CD4-positive, alpha-beta T cell treated with Interleukin-10 for 1 hour (primary cell): Measurements from ENCODE around the gene SUGT1.
"Not testable (repeated sequence)": the region's sequence is repeated elsewhere in the genome, so short reads cannot be mapped to it uniquely, and the experiment has no call there.

ENCODE experiments used
- DNase-seq: peaks from one replicate; pipeline ENCODE4 v3.0.0-alpha.2; 2020

SUGT1 gene

DNA sequence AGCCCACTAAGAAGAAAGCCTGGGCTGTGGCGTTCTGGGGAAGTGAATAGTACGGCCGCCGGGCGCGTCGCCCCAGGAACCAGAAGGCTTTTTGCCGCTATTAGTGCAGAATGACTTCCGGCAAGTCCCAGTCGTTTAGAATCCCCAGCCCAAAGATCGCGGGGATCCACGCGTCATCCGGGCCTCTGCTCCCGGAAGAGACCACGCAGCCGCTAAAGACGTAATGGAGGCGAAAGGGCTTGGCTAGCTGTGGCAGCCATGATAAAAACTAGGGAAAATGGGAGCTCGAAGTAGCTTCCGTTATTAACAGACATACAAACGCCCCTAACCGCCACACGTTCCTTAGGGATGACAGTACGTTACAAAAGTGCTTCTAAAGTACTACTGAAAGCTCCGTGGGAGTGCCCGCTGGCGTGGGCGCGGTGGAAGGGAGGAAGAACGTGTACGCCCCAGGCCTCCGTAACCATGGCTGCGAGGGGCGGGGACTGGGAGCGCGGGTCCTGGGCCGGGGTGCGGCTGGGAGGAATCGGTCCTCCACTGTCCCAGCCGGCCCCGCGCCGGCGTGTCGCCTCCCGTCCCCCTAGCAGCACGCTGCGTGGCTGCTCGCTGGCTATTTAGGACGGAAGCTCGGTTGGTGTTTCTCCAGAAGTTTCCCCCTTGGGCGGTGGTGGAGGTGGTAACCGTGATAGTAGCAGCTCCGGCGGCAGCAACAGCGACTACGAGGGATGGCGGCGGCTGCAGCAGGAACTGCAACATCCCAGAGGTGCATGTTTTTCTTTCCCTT, at the start of gene SUGT1:
Gene SUGT1, plus strand, starts transcription at position 641 of the 784 bp plus-strand sequence. Its CDS starts 85 bp downstream, at position 726.
- peak; percentile 94 for DNase-seq

DNA sequence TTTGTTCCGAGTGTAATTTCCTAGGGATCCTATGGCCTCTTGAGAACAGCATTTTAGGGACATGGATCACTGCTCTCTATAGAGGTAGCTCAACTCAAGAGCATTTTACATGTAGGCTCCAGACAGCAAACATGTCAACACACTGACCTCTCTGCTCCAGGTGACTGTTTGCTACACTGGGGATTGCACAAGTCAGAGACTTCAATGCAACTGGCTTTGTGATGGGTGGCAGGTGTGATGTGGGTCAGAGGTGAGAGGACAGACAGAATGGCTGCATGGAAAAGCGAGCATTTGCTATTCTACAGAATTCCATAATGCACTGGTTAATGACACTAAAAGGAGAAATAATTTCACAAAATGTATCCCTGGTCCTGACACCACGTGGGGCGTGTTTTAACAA, 49.3 kb upstream of the SUGT1 start:
- not testable (repeated sequence) for DNase-seq

DNA sequence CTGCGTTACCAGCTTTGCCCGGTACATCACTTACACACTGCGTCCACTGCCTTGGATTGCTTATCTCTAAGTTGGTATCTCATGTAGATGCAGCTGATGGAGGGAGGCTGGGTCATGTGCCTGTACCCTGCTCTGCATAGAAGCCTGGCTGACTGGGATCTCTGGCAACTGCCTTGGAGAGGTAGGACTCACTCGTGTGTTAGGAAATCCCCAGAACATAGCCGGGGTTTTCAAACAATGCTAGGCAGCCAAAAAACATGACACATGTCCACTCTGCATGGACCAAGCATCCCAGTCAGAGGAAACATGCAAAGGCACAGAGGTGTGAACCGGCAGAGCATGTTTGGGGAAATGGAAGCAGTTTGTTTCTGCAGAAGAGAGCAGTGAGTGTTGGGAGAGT, 46.5 kb upstream of the SUGT1 start:
- DNase-seq, result not testable (repeated sequence)

DNA sequence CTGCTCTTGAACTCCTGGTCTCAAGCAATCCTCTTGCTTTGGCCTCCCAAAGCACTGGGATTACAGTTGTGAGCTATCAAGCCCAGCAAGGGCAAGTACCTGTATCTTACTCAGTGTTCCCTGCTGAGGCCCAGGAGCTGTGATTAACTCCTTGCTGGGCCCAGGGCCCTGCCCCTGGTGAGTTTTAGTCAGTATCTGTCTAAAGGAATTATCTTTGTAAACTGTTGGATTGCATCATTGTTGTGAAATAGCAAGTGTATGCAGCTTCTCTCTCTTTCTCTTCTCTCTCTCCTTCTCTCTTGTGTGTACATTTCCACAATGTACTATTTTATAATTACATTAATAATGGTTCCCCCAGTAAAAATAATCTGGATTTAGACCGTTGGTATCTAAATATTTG, 45.8 kb upstream of the SUGT1 start:
- not testable (repeated sequence) for DNase-seq

DNA sequence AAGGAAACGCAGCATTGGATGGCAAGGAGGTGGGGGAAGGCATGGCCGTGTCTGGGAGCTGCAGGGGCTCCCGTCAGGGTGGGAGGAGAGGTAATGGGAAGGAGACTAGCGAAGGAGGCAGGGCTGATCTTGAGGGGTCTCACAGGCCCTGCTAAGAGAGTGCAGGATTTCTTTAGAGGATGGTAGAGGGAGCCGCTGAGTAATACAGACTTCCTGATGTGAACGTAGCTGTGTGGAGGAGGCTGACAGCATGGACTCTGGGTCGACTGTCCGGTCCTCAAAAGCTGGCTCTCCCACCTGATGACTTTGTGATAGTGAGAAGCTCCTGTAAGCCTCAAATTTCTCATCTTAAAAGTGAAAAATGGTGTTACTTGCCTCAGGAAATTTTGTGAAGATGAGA, 44.5 kb upstream of the SUGT1 start:
- DNase-seq, result not testable (repeated sequence)

DNA sequence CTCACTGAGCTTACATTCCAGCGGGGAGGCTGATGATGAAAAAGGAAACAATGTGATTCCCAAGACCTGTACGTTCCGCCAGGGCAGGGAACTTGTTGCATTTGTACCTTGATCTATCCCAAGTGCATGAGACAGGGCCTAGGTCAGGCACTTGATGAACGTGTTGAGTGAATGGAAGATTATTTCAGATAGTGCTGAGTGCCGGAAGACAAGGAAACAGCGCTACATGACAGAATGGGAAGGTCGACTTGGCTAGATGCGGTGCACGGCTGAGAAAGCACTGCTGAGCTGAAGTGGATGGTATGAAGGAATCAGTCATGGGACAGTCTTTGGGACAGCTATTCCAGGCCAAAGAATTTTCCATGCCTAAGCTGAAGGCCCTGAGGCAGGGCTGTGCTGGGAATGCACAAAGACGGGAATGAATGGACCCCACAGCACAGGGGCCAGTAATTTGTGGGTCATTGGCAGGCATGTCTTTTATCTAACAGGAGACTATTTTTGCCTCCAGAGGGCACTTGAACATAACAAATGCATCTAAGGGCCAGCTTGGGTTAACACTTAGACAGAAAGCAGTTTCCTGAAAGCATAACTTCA, 43.5 kb upstream of the SUGT1 start:
- DNase-seq, result peak; percentile 55

DNA sequence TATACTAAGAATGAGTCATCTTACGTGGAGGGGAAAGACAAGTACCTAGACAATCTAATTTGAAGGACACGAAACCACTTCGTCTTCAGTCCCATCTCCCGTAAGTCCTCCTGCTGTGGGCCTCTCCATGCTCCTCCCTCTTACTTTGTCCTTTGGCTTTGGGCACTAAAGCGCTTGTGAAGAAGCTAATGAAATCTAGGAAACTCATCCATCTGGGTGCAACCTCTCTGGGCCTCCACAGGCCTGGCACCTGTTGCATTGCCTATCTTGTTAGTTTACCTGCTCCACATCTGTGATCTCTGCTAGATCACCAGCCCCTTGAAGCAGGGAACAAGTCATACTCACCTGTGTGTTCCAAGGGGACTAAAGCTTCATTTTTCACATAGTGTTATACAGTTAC, 42.5 kb upstream of the SUGT1 start:
- DNase-seq, result not testable (repeated sequence)

DNA sequence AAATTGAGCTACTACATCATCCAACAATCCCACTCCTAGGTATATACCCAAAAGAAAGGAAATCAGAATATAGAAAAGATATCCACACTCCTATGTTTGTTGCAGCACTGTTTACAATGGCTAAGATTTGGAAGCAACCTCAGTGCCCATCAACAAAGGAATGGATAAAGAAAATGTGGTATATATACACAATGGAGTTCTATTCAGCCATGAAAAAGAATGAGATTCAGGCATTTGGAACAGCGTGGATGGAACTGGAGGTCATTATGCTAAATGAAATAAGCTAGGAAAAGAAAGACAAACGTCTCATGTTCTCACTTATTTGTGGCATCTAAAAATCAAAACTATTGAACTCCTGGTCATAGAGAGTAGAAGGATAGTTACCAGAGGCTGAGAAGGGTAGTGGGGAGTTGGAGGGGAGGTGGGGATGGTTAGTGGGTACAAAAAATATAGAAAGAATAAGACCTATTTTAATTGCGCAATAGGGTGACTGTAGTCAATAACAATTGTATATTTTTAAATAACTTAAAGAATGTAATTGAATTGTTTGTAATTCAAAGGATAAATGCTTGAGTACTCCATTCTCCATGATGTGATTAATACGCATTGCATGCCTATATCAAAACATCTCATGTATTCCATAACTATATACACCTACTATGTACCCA, 37.4 kb upstream of the SUGT1 start:
- DNase-seq, result no peak

DNA sequence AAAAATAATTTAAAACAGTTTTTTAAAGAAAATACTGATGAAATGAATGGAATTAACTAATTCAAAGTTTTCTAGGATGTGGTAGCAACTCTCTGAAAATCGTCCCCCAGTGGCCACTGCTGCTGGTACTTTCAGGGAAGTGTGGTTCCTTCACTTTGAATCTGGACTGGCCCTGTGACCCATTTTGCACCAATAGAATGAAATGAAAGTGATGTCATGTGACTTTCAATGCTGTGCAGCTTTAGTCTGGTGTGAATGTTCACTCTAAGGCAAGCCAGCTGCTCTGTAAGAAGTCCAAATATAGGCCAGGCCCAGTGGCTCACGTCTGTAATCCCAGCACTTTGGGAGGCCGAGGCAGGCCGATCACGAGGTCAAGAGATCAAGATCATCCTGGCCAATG, 36.8 kb upstream of the SUGT1 start:
- DNase-seq, result peak; percentile 9

DNA sequence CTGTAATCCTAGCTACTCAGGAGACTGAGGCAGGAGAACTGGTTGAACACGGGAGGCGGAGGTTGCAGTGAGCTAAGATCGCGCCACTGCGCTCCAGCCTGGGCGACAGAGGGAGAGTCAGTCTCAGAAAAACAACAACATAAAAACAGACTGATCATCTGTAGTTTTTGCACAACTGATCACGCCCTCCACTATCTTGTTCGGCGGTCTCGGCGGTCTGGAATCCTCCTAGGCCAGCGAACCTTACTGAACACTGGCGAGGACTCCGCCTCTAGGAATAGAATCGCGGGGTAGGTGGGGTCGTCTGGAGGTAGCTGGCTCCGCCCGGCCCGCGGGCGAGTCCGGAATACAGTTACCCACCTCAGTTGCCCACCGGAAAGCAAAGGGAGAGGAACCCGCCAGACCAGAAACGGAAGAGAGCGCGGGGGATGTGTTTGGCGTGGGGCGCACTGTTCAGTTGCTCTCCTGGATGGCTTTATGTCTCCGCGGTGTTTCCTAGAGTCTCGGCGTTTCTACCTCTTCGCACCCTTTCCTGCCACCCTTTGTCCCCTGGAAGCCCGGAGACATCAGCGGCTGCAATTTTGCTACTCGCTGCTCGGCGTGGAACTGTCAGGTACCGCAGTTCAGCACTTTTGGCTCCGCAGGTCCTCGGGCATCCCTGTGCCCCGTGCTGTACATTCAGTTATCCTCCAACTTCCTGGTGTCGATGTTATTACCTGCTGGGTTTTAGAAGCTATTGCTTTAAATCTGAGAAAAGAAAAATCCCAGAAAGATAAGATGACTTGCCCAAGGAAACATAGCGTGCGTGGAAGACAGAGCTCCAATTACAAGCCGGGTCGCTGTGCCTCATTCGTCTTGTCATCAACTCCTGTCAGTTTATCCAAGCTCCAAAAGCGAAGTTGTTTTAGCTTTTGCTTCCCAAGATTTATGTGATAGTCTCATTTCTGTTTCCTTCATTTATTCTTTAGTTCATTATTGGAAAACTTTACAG, 35.3 kb upstream of the SUGT1 start:
- DNase-seq, result peak; percentile 85

DNA sequence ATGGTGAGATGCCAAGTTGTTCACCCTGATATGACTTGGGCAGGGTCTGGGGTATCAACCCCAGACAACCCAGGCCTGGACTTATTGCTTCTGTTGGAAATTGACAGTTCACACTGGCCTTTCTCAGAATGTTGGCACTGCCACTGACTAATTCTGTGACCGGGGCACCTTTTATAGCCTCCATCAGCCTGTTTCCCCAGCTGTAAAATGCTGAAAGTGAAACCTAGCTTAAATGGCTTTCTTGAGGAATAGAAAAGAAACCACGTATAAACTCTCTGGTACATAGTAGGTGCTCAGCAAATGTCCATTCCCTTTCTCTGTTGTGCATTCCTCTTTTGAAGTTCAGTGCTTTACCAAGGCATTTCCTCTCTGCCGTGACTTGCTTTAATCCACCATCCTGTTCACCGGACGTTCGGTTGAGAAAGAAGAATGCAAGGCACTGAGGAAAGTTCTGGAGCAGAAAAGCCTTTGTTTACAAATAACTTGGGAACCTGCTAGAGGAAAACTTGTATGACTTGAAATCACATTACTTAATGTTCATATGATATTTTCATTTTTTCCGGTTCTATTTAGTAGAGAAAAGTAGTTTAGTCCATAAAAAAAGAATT, 21.4 kb upstream of the SUGT1 start:
- not testable (repeated sequence) for DNase-seq

DNA sequence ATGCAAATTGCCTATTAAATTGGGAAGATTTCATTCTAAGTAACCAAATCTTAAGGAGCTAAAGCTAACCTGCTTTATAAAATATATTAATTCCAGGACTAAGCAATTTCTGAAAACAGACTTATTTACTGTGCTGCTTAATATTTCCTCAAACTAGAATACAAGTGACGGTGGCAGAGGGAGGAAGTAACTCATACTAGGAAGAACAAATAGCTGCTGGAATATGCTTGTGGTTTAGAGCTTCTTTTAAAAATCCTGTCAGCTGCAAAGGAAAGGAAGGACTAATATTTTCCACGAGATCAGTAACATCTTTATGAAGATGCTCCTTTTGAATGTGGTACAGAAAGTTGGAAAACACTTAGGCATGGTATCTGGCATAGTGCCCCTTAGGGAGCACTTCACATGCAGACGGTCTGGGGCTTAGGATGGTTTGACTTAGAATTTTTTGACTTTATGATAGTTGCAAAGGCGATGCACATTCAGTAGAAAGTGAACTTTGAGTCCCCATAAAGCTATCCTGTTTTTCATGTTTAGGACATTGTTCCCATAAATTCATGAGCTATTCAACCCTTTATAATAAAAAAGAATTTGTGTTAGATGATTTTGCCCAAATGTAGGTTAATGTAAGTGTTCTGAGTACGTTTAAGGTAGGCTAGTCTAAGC, 13.8 kb upstream of the SUGT1 start:
- no peak for DNase-seq

DNA sequence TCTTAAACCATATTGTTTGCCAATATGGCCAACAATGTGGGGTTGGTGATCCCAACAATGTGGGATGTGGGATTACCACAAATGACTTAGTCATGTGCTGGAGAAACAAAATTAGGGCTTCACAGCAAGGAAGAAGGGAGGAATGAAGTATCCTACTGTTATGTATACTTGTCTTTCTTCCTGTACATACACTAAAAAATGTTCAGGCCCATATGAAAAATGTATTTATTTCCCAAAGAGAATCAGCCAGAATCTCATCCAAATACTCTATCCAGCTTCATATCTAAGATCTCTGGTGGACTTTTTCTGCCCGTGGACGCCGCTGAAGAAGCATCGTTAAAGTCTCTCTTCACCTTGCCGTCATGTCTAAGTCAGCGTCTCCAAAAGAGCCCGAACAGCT, 10.5 kb upstream of the SUGT1 start, which contains the start of gene HNRNPA1L2:
Gene HNRNPA1L2, plus strand, starts transcription at position 301 of the 400 bp plus-strand sequence. Its CDS starts 62 bp downstream, at position 363.
- DNase-seq, result no peak

DNA sequence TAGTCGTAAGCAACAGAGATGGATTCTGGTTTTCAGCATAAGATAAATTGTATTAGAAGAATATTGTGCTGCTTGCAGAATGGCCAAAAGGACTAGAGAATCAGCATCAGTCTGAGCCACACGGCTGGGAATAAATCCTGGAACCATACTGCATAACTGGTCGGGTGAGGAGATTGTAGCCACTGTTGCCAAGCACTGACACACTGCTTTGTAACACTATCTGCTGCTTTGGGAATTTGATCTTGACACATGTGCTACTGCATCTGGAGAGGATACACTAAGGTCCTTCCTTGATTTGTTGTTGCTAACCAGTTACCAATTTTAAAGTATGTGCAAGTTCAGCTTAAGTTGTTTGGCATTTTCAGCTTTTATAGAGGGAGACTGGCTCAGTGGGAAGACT, 8.5 kb upstream of the SUGT1 start:
- no peak for DNase-seq

DNA sequence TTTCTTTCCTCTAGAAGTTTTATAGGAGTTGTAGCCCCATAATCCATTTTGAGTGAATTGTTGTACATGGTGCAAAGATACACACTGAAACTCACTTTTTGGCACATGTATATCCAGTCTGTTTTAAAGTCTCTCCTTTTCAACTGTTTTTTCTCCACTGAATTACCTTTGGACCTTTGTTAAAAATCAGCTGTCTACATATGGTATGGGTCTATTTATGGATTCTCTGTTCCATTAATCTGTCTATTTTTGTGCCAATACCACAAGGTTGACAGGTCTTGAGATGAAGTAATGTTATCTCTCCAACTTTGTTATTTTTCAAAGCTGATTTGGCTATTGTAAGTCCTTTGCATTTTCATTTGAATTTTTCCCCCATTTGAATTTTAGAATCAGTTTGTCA, 5.7 kb upstream of the SUGT1 start:
- no peak for DNase-seq

DNA sequence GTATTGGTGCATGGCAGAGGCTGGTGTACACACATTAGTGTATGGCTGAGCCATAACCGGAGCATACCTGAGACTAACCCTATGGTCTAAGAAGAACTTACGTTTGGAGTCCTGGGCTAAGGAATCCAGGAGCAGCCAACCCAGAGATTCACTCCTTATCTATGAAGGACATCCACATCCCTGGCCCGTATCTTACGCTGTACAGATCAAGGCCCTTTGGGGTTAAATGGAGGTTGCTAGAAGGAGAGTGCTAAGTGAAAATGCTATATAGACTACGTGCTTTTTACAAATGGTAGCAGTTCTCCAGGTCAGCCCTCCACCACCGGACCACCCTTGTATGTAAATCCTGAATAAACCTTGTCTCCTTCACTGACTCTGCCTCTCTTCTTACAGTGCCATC, 1.9 kb upstream of the SUGT1 start:
- no peak for DNase-seq

DNA sequence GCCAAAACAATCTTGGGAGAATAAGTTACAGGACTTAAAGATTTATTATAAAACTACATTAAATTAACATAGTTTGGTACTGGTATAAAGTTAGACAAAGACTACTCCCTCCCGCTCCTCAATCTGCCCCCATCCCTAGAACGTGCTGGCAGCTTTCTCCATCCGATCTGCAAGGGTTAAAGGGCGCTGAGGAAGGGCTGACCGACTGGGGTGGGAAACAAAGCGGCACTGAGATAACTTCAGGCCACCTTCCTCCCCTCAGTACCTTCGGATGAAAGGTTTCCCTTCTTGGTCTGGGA, 790 bp upstream of the SUGT1 start:
- no peak for DNase-seq

DNA sequence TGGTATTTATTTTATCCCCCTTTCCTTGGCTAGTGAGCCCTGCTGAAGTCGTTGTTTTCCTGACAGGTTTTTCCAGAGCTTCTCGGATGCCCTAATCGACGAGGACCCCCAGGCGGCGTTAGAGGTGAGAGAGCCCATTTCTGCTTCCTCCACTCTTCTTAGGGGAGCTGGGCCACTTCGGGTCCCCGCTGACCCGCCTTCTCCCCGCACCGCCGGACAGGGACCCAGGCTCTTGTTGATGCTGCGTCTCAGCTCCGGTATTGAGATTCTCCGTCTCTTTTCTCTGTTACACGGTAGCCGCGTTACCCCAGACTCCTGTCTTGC, 306 bp downstream of the SUGT1 start:
- no peak for DNase-seq

DNA sequence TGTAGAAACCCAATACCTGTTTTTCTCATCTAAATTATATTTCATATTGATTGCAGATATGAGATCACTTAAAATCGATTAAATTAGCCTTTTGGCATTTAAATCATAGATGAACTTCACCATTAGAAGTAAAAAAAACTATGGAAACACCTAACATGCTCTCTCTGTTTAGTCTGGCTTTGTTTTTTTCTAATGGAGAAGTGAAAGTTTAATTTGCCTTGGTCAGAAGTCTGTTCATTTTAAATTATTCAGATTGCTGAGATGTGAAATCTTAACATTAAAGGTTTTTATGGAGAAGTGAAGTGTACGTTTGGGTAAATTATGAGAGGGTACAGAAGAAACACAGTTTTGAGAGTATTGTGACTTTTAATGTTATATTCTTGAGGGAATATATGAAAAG, 6.7 kb downstream of the SUGT1 start:
- DNase-seq, result no peak

DNA sequence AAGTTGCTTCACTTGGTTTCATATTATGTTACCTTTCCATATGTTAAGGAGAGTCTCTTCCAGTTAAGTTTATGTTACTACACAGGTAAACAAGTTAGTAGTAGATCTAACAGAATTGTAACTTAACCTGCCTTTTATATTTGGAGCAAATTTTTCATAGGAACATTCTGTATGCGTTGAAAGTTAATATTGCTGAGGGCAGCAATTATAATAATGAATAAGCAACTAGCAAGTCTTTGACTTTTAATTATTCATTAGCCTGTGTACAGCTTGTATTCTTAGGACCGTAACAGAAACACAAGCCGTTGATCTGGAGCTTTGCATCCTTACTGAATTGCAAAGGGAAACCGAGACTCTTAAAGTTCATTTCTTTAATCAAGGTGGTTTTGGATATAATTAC, 11.6 kb downstream of the SUGT1 start:
- DNase-seq, result no peak

DNA sequence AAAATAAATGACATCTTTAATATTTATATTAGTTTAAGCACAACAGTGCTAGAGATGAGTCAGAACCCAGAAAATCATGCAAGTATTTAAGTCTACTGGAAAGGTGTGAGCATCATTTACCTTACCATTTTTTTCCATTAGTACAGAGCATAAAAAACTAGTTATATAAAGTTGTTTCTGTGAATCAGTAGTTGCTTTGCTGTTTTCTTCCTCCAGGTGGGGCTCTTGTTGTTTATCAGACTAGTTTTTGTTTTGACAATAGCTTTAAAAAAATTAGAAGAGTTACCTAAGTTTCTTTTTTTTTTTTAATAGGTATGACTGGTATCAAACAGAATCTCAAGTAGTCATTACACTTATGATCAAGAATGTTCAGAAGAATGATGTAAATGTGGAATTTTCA, 12.7 kb downstream of the SUGT1 start:
- DNase-seq, result peak; percentile 32

DNA sequence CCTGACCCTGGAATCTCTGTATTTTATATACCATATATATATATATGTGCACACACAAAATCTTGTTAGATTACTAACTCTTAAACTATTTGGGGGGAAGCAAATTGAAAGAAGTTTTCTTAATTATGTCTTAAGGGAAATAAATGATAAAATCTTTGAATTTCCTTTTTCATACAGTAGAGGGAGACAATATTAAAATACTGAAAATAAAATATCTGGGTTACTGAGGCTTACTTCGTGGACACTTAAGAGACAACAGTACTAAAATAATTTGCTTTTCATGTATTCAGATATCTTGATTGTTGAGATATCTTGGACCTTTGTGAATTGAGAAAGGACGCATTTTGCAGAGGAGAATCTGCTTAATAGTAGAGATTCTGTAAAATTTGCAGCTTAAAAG, 17.0 kb downstream of the SUGT1 start:
- no peak for DNase-seq
